HG03060 (cell line): Measurements from ENCODE around the gene CXXC5.

ENCODE experiments used
- ATAC-seq: cut with Tn5 transposase; IDR thresholded peaks from one replicate; pipeline ENCODE4 v1.9.1; 2021; ENCODE audit warnings: low read depth, moderate number of reproducible peaks; ENCODE audit not compliant: unreplicated experiment

Gene CXXC5

GRCh38 chr5:139678751-139679750 is 30.9 kb downstream of the CXXC5 start:
- no peak for ATAC-seq

- no peak for ATAC-seq
Measured at GRCh38 chr5:139680368-139681111, 32.4 kb downstream of the CXXC5 start.

GRCh38 chr5:139681112-139681458 is 32.9 kb downstream of the CXXC5 start:
- no peak for ATAC-seq

GRCh38 chr5:139681466-139681865 is 33.3 kb downstream of the CXXC5 start:
- no peak for ATAC-seq

- ATAC-seq = no peak
Measured at GRCh38 chr5:139682016-139682975, 34.1 kb downstream of the CXXC5 start.

GRCh38 chr5:139683295-139684271 is 35.4 kb downstream of the CXXC5 start:
- ATAC-seq = no peak

- ATAC-seq = no peak
Measured at GRCh38 chr5:139684350-139684880, 36.3 kb downstream of the CXXC5 start.

GRCh38 chr5:139684881-139685749 is 37.0 kb downstream of the CXXC5 start:
- ATAC-seq = no peak

- ATAC-seq = no peak
Measured at GRCh38 chr5:139685886-139686285, 37.7 kb downstream of the CXXC5 start.

- ATAC-seq = no peak
Measured at GRCh38 chr5:139686356-139686705, 38.2 kb downstream of the CXXC5 start.

- no peak for ATAC-seq
Measured at GRCh38 chr5:139686706-139687441, 38.7 kb downstream of the CXXC5 start.

- no peak for ATAC-seq
Measured at GRCh38 chr5:139687656-139688055, 39.5 kb downstream of the CXXC5 start.

- no peak for ATAC-seq
Measured at GRCh38 chr5:139688088-139688702, 40.0 kb downstream of the CXXC5 start.

- ATAC-seq = no peak
Measured at GRCh38 chr5:139688751-139689372, 40.7 kb downstream of the CXXC5 start.

GRCh38 chr5:139689631-139690063 is 41.5 kb downstream of the CXXC5 start:
- no peak for ATAC-seq

- no peak for ATAC-seq
Measured at GRCh38 chr5:139690064-139690802, 42.1 kb downstream of the CXXC5 start.
